IMR-90 (cell line): ENCODE results near the gene PRMT5. TPM values are rescaled to one million over a fixed set of nuclear protein-coding genes. Genes with fewer than 3 reads are reported as not detected.

ENCODE experiments used
- ATAC-seq: fragments of 200-7000 bp; cut with Tn5 transposase; 2 replicates; pipeline ENCODE4 v1.9.1; 2020; ENCODE audit warnings: low read depth, mild to moderate bottlenecking, moderate library complexity
- BruUV-seq: library from RNA; stranded (reverse); fragments of 400-500 nt; replicated peaks from 2 replicates; lab custom pipeline; 2021; lab: Mats Ljungman, UMichigan
- CTCF ChIA-PET: fragments of 300-600 bp; formaldehyde crosslinking; extraction: SDS; loops from one replicate; lab custom pipeline; 2021; ENCODE audit warnings: antibody characterized with exemption; lab: Yijun Ruan, JAX
- POLR2A ChIA-PET: fragments of 300-600 bp; sonication (Branson Sonifier 250); formaldehyde crosslinking; loops from one replicate; lab custom pipeline; 2022; ENCODE audit warnings: antibody characterized with exemption; ENCODE audit not compliant: unreplicated experiment; lab: Charles Lee
- DNase-seq: peaks from one replicate; pipeline ENCODE4 v3.0.0; 2013
- H2AFZ ChIP-seq: replicated peaks from 2 replicates; pipeline ENCODE3; 2013; ENCODE audit warnings: low read length, mild to moderate bottlenecking; ENCODE audit not compliant: poor library complexity
- H2AK5ac ChIP-seq: 2 replicates; pipeline ENCODE4 v1.6.1; 2013; ENCODE audit warnings: low read depth, low read length, inconsistent platforms
- H2AK9ac ChIP-seq: replicated peaks from 2 replicates; pipeline ENCODE3; 2013; ENCODE audit warnings: mild to moderate bottlenecking, low read depth, low read length, moderate library complexity; ENCODE audit not compliant: poor library complexity
- H2BK120ac ChIP-seq: 2 replicates; pipeline ENCODE4 v1.6.1; 2013; ENCODE audit warnings: low read depth, low read length, inconsistent platforms
- H2BK15ac ChIP-seq: 3 replicates; pipeline ENCODE4 v1.6.1; 2013; ENCODE audit warnings: low read depth, low read length, inconsistent platforms
- H2BK20ac ChIP-seq: 2 replicates; pipeline ENCODE4 v1.6.1; 2013; ENCODE audit warnings: low read depth, mild to moderate bottlenecking, inconsistent platforms, low read length, moderate library complexity
- H2BK5ac ChIP-seq: 2 replicates; pipeline ENCODE4 v1.6.1; 2013; ENCODE audit warnings: mild to moderate bottlenecking, low read depth, low read length, inconsistent platforms; ENCODE audit not compliant: poor library complexity, severe bottlenecking
- H3K14ac ChIP-seq: replicated peaks from 2 replicates; pipeline ENCODE4 v1.6.1; 2013; ENCODE audit warnings: low read depth, low read length, inconsistent platforms
- H3K18ac ChIP-seq: 2 replicates; pipeline ENCODE4 v1.6.1; 2013; ENCODE audit warnings: low read depth, low read length, control low read depth
- H3K23ac ChIP-seq: 2 replicates; pipeline ENCODE4 v1.6.1; 2013; ENCODE audit warnings: low read depth, low read length, inconsistent platforms
- H3K27ac ChIP-seq: 2 replicates; pipeline ENCODE4 v1.5.1; 2013; ENCODE audit warnings: mild to moderate bottlenecking, control low read depth, low read length; ENCODE audit not compliant: insufficient read depth
- H3K27me3 ChIP-seq: 2 replicates; pipeline ENCODE4 v1.6.1; 2013; ENCODE audit warnings: low read length; ENCODE audit not compliant: control insufficient read depth, insufficient read depth
- H3K36me3 ChIP-seq: 2 replicates; pipeline ENCODE4 v1.6.1; 2013; ENCODE audit warnings: low read length, mixed read lengths; ENCODE audit not compliant: control insufficient read depth, insufficient read depth
- H3K4ac ChIP-seq: 2 replicates; pipeline ENCODE4 v1.6.1; 2013; ENCODE audit warnings: low read depth, low read length, inconsistent platforms
- H3K4me1 ChIP-seq: 2 replicates; pipeline ENCODE4 v1.6.1; 2013; ENCODE audit warnings: low read length, mixed read lengths; ENCODE audit not compliant: control insufficient read depth, insufficient read depth
- H3K4me2 ChIP-seq: 2 replicates; pipeline ENCODE4 v1.6.1; 2013; ENCODE audit warnings: low read depth, mild to moderate bottlenecking, control low read depth, low read length, moderate library complexity
- H3K4me3 ChIP-seq: 2 replicates; pipeline ENCODE4 v1.5.1; 2013; ENCODE audit warnings: low read depth, mild to moderate bottlenecking, control low read depth, low read length, moderate library complexity; ENCODE audit not compliant: insufficient read depth
- H3K56ac ChIP-seq: 2 replicates; pipeline ENCODE4 v1.6.1; 2013; ENCODE audit warnings: low read length, inconsistent platforms; ENCODE audit not compliant: insufficient read depth; ENCODE audit errors: extremely low read depth
- H3K79me1 ChIP-seq, 2 experiments: 2 replicates each; pipeline ENCODE4 v1.6.1; 2013; ENCODE audit warnings: low read length in 2 of 2, inconsistent platforms in 1 of 2, low read depth in 1 of 2
- H3K9ac ChIP-seq: 2 replicates; pipeline ENCODE4 v1.6.1; 2013; ENCODE audit warnings: low read depth, low read length, control low read depth
- H3K9me1 ChIP-seq: 2 replicates; pipeline ENCODE4 v1.6.1; 2013; ENCODE audit warnings: low read length, inconsistent platforms; ENCODE audit not compliant: insufficient read depth
- H3K9me3 ChIP-seq: 2 replicates; pipeline ENCODE4 v1.6.1; 2013; ENCODE audit warnings: low read length; ENCODE audit not compliant: control insufficient read depth, insufficient read depth
- H4K20me1 ChIP-seq: 2 replicates; pipeline ENCODE4 v1.6.1; 2013; ENCODE audit warnings: low read length, inconsistent platforms; ENCODE audit not compliant: insufficient read depth
- H4K5ac ChIP-seq: 2 replicates; pipeline ENCODE4 v1.6.1; 2013; ENCODE audit warnings: mild to moderate bottlenecking, low read depth, low read length, control low read depth
- H4K8ac ChIP-seq, 2 experiments: 2 replicates each; pipeline ENCODE4 v1.6.1; 2013; ENCODE audit warnings: low read depth in 2 of 2, low read length in 2 of 2, control low read depth in 1 of 2, inconsistent platforms in 1 of 2
- H4K91ac ChIP-seq: 2 replicates; pipeline ENCODE4 v1.6.1; 2013; ENCODE audit warnings: low read depth, low read length, inconsistent platforms; ENCODE audit not compliant: insufficient read depth
- MAZ ChIP-seq: IDR thresholded peaks from 2 replicates; pipeline ENCODE4 v1.6.1; 2012; ENCODE audit warnings: low read depth, mild to moderate bottlenecking, low read length, improper control_type of control experiment, moderate library complexity, borderline replicate concordance
- WGBS, 2 experiments: methylation state at CpG; one replicate each; pipeline versions ENCODE4 v1.1.5 to v1.1.7; 2013; ENCODE audit warnings: missing lambda C conversion rate in 2 of 2; ENCODE audit not compliant: insufficient read length in 1 of 2; ENCODE audit errors: extremely low coverage in 2 of 2; 5-methylcytosine and 5-hydroxymethylcytosine counted together
- dilution Hi-C: fragments of 300-500 bp; cut with HindIII; formaldehyde crosslinking; loops from one replicate; pipeline ENCODE4 v1.14.3; 2018; ENCODE audit warnings: low sequenced_read_pairs; ENCODE audit not compliant: unreplicated experiment
- in situ Hi-C: fragments of 300-500 bp; cut with MboI; formaldehyde crosslinking; loops from 3 replicates; pipeline ENCODE4 v1.14.3; 2019; ENCODE audit warnings: low sequenced_read_pairs, inconsistent platforms, mixed read lengths
- intact Hi-C: fragments of 100-400 bp; cut with micrococcal nuclease; formaldehyde crosslinking; loops from 2 replicates; pipeline ENCODE4 v1.10.0; 2022
- polyA plus RNA-seq, 3 experiments: library from polyadenylated mRNA; depleted of rRNA; stranded (reverse); fragments of >200 nt; gene quantifications; 2 replicates each; pipeline ENCODE4 v1.2.3, GENCODE V29; 2012; ENCODE audit warnings: low replicate concordance in 1 of 3
- total RNA-seq: library from RNA; depleted of rRNA; stranded (reverse); fragments of >200 nt; gene quantifications from 2 replicates; pipeline ENCODE4 v1.2.3, GENCODE V29; 2012
- TF ChIP-seq, protein P1 (sequence below): fragments of 150-350 bp; IDR thresholded peaks from 2 replicates; pipeline ENCODE4 v1.6.1; 2016; ENCODE audit warnings: low read depth, mild to moderate bottlenecking, low read length, moderate library complexity, borderline replicate concordance

The PRMT5 gene
- total and polyA plus RNA-seq, 2 of the 4 experiments (the other 2 are of a cell fraction): 99.3 to 136 TPM

DNA sequence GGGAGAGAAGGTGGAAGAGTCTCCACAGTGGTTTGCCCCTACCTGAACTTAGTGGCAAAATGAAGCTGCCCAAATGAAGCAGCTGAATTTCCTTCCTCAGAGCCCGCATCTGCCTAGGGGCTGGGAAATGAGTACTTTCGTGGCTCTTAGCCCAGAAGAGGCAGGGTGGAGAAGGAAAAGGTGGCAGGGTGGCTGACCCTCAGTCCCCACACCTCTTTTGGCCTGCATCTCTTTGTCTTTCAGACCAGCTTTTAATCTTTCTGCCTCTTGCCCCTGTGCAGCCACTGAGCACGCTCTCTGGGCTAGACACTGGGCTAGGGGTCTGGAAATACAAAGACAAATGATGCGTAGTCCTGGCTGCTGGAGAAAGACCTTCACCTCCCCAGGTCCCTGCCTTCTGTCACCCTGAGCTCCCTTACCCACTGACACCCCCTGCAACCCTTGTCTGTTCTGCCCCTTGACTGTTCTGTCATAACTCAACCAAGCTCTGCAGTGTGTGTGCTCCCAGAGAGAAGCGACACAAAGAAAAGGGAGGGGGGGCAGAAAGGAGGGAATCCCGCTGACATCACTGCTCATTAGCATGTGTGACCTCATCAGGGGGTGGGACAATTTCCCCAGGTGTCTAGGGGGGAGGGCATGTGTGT lies 46.5 kb downstream of the PRMT5 start:
- H3K4ac ChIP-seq: no peak overlapping the region
- POLR2A ChIA-PET: interaction anchor here (0.6 kb wide), 1 partner anchor 48 kb away, joined by 15 read pairs; no protein-coding TSS in a partner anchor

More for the DNA sequence above, 46.5 kb downstream of the PRMT5 start:
- no peak overlapping the region for H2BK20ac ChIP-seq
- peak overlapping the region; percentile 72 for H2AFZ ChIP-seq
- DNase-seq: peak; percentile 46
- in situ Hi-C loops: no loop called here
- H3K23ac ChIP-seq: peak overlapping the region; percentile 60; the same call in 1 of the 2 replicates
- H3K36me3 ChIP-seq: peaks cover 17% of the 10 kb centered on the region
- TF ChIP-seq MAZ: peak; percentile 78; the same call in 1 of the 2 replicates
- TF ChIP-seq, protein P1, sequence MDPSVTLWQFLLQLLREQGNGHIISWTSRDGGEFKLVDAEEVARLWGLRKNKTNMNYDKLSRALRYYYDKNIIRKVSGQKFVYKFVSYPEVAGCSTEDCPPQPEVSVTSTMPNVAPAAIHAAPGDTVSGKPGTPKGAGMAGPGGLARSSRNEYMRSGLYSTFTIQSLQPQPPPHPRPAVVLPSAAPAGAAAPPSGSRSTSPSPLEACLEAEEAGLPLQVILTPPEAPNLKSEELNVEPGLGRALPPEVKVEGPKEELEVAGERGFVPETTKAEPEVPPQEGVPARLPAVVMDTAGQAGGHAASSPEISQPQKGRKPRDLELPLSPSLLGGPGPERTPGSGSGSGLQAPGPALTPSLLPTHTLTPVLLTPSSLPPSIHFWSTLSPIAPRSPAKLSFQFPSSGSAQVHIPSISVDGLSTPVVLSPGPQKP: no peak
- H3K4me3 ChIP-seq: no peak overlapping the region
- peaks cover 1% of the 10 kb centered on the region; the same call in 1 of the 2 replicates for H3K4me1 ChIP-seq
- H2BK15ac ChIP-seq: no peak overlapping the region
- H2BK120ac ChIP-seq: no peak overlapping the region
- no peak overlapping the region for H3K4me2 ChIP-seq
- H2AK5ac ChIP-seq: no peak overlapping the region
- no peak overlapping the region for H2BK5ac ChIP-seq
- H3K14ac ChIP-seq: no peak overlapping the region
- no peak overlapping the region for H3K9ac ChIP-seq
- H3K27me3 ChIP-seq: no peaks in the 10 kb centered on the region
- dilution Hi-C loops: no loop called here
- H3K9me1 ChIP-seq: peaks cover 5% of the 10 kb centered on the region; the same call in 1 of the 2 replicates
- no peak overlapping the region for H3K18ac ChIP-seq
- H3K56ac ChIP-seq: no peak overlapping the region
- H4K20me1 ChIP-seq: no peaks in the 10 kb centered on the region
- no peak overlapping the region for H4K5ac ChIP-seq
- H3K79me1 ChIP-seq: peaks cover 2 to 7% of the 10 kb centered on the region in 2 experiments; a peak in 3 of 4 replicates
- H3K9me3 ChIP-seq: no peaks in the 10 kb centered on the region
- peak overlapping the region; percentile 68 for H2AK9ac ChIP-seq
- peak; percentile 8; the same call in 1 of the 2 replicates for ATAC-seq
- no peak overlapping the region for H4K91ac ChIP-seq
- no peak overlapping the region for H3K27ac ChIP-seq
- WGBS, 2 experiments: 80% methylated on average over 1 of the region's 6 CpGs; no CpG with 5 or more reads in 1 of the 2 experiments
- intact Hi-C loops: no loop called here
- H4K8ac ChIP-seq: no peak overlapping the region
- BruUV-seq: no TSS peak
- CTCF ChIA-PET: interaction anchor here (1.7 kb wide), 1 partner anchor 10 kb away, joined by 10 read pairs; no protein-coding TSS in a partner anchor
